Measurements from ENCODE around the gene DIRAS2. TPM values are rescaled to one million over a fixed set of nuclear protein-coding genes. Genes with fewer than 3 reads are reported as not detected.

Gene DIRAS2
- total RNA-seq, 6 donors from 2014 or later, result 0.14 to 0.34 TPM; not detected in 4

GRCh38 chr9:90616806-90617205 lies 25.8 kb downstream of the DIRAS2 start:
- H3K4me3 ChIP-seq, result no peak overlapping the region
- 78 to 84% methylated on average over 3 of the region's 3 CpGs for WGBS, 2 donors
- H3K36me3 ChIP-seq, result no peaks in the 10 kb centered on the region
- H3K9me3 ChIP-seq, result no peaks in the 10 kb centered on the region
- no peak for TF ChIP-seq CTCF (IDR thresholded peaks at IDR 0.05)
- no peak for TF ChIP-seq POLR2A (IDR thresholded peaks at IDR 0.05)
- TF ChIP-seq POLR2AphosphoS5 (IDR thresholded peaks at IDR 0.05), result no peak
- TF ChIP-seq EP300 (IDR thresholded peaks at IDR 0.05), result no peak
- H3K27ac ChIP-seq, result no peak overlapping the region
- no peaks in the 10 kb centered on the region for H3K4me1 ChIP-seq
- DNase-seq, result no peak
- ATAC-seq (ENCODE audit: low FRiP score in 2 of 2), result no peak
- no peaks in the 10 kb centered on the region for H3K27me3 ChIP-seq

GRCh38 chr9:90613502-90613901 lies 29.1 kb downstream of the DIRAS2 start:
- 87 to 95% methylated on average over 13 to 16 of the region's 18 CpGs for WGBS, 2 donors
- no peak for ATAC-seq (ENCODE audit: low FRiP score in 2 of 2)

GRCh38 chr9:90612957-90613356 lies 29.7 kb downstream of the DIRAS2 start:
- Histone ChIP-seq H3K36me3 (no peaks in the 10 kb centered on the region), H3K4me3 (no peak overlapping the region), H3K27ac (no peak overlapping the region), H3K9me3 (no peaks in the 10 kb centered on the region), H3K4me1 (no peaks in the 10 kb centered on the region), H3K27me3 (no peaks in the 10 kb centered on the region)
- DNase-seq (no peak), ATAC-seq (ENCODE audit: low FRiP score in 2 of 2) (no peak)
- no peak for TF ChIP-seq POLR2A (IDR thresholded peaks at IDR 0.05)
- TF ChIP-seq POLR2AphosphoS5 (IDR thresholded peaks at IDR 0.05), result no peak
- no peak for TF ChIP-seq CTCF (IDR thresholded peaks at IDR 0.05)
- no peak for TF ChIP-seq EP300 (IDR thresholded peaks at IDR 0.05)
- WGBS, 2 donors, result 92 to 94% methylated on average over 11 to 14 of the region's 14 CpGs

More at GRCh38 chr9:90613502-90613901, 29.1 kb downstream of the DIRAS2 start:
- H3K4me3 ChIP-seq, result no peak overlapping the region
- no peak for TF ChIP-seq POLR2A (IDR thresholded peaks at IDR 0.05)
- TF ChIP-seq EP300 (IDR thresholded peaks at IDR 0.05), result no peak
- TF ChIP-seq POLR2AphosphoS5 (IDR thresholded peaks at IDR 0.05), result no peak
- no peak for TF ChIP-seq CTCF (IDR thresholded peaks at IDR 0.05)
- H3K36me3 ChIP-seq, result no peaks in the 10 kb centered on the region
- no peaks in the 10 kb centered on the region for H3K27me3 ChIP-seq
- peak in 1 of 2 donors; percentile 27 for DNase-seq
- H3K4me1 ChIP-seq, result no peaks in the 10 kb centered on the region
- no peak overlapping the region for H3K27ac ChIP-seq
- no peaks in the 10 kb centered on the region for H3K9me3 ChIP-seq

- H3K4me1 ChIP-seq, result no peaks in the 10 kb centered on the region
Measured at GRCh38 chr9:90611568-90611967, 31.1 kb downstream of the DIRAS2 start.

More at GRCh38 chr9:90611568-90611967, 31.1 kb downstream of the DIRAS2 start:
- H3K9me3 ChIP-seq, result no peaks in the 10 kb centered on the region
- H3K36me3 ChIP-seq, result no peaks in the 10 kb centered on the region
- TF ChIP-seq POLR2AphosphoS5 (IDR thresholded peaks at IDR 0.05), result no peak
- no peak for TF ChIP-seq POLR2A (IDR thresholded peaks at IDR 0.05)
- TF ChIP-seq EP300 (IDR thresholded peaks at IDR 0.05), result no peak
- TF ChIP-seq CTCF (IDR thresholded peaks at IDR 0.05), result no peak
- H3K4me3 ChIP-seq, result no peak overlapping the region
- no peaks in the 10 kb centered on the region for H3K27me3 ChIP-seq
- ATAC-seq (ENCODE audit: low FRiP score in 2 of 2), result peak in 1 of 2 donors; percentile 37
- WGBS, 2 donors, result 33 to 38% methylated on average over 1 to 3 of the region's 3 CpGs
- DNase-seq, result no peak
- H3K27ac ChIP-seq, result no peak overlapping the region

Data from upper lobe of left lung (tissue), 6 donors.